T-helper 1 cell treated with Interleukin-12 subunit alpha and Interleukin-12 subunit beta and Interleukin-4 antibody, amounts not matched to agents 30 μg/mL and 1 μg/mL, for 36 hours (primary cell): ENCODE data around the gene HIVEP3.
A peak's percentile ranks its signal among the peaks of the same experiment; 100 is the strongest.

Experiments
- H3K27ac Mint-ChIP-seq: one replicate; pipeline ENCODE4 v1.8.0; 2021; ENCODE audit warnings: mild to moderate bottlenecking, mixed read lengths
- H3K27me3 Mint-ChIP-seq: one replicate; pipeline ENCODE4 v1.8.0; 2021; ENCODE audit warnings: low read depth, mixed read lengths
- H3K36me3 Mint-ChIP-seq: one replicate; pipeline ENCODE4 v1.8.0; 2021; ENCODE audit warnings: low read depth, mixed read lengths
- H3K4me1 Mint-ChIP-seq: one replicate; pipeline ENCODE4 v1.8.0; 2021; ENCODE audit warnings: low read depth, mixed read lengths
- H3K4me3 Mint-ChIP-seq: one replicate; pipeline ENCODE4 v1.8.0; 2021; ENCODE audit warnings: mild to moderate bottlenecking, moderate library complexity, mixed read lengths
- H3K9me3 Mint-ChIP-seq: one replicate; pipeline ENCODE4 v1.8.0; 2021; ENCODE audit warnings: mixed read lengths

Gene HIVEP3

GRCh38 chr1:41648230-41648629, 270.5 kb downstream of the HIVEP3 start:
- Mint-ChIP-seq H3K9me3 (no peaks in the 10 kb centered on the region), H3K27me3 (no peaks in the 10 kb centered on the region), H3K27ac (peak overlapping the region; percentile 3), H3K4me3 (no peak overlapping the region), H3K4me1 (peaks cover 40% of the 10 kb centered on the region), H3K36me3 (peaks cover 26% of the 10 kb centered on the region)

DNA sequence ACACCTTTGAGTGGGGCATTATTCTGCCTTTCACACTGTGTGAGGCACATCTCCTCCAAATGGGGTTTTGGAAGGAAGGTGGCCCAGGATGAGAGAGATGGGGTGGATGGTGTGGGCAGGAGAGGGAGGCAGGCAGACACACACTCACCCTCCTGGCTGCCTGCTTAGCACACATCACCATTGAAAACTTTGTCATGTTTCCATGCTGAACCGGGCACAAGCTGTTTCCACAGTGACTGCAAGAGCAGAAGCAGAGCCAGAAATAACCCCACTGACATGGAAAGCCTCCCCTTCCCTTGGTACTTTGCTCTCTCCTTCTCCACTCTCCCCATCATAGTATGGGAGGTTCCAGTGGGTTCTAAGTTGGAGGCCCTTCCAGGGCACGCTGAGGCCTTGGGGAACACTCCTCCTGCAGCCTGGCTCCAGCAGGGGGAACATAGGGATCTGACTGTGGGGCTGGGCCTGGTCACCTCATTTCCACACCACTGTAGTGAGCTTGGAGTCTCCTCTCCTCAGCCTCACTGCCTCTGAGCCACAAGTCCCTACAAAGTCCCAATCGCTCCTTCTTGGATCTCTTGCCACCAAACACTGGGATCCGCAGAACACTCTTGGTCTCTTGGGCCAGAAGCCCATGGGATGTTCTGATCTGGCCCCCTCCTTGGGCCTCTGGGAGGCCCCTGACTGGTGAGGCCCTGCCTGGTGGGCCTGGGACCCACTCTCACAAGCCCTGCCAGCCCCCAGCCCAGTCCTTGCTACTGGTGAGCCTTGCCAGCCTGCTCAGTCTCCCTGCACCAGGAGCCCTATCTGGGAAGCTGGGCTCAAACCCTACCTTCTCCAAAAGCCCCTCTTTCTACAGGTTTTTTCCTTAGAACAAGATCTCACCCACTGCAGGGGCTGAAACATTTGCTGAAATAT, 271.2 kb downstream of the HIVEP3 start:
- Mint-ChIP-seq H3K4me3 (no peak overlapping the region), H3K27me3 (no peaks in the 10 kb centered on the region), H3K27ac (peak overlapping the region; percentile 3), H3K4me1 (peaks cover 38% of the 10 kb centered on the region), H3K36me3 (peaks cover 25% of the 10 kb centered on the region), H3K9me3 (no peaks in the 10 kb centered on the region)

- no peak overlapping the region for H3K27ac Mint-ChIP-seq
- no peak overlapping the region for H3K4me3 Mint-ChIP-seq
- H3K36me3 Mint-ChIP-seq, result peaks cover 23% of the 10 kb centered on the region
These were observed 272.5 kb downstream of the HIVEP3 start for GRCh38 chr1:41646186-41646585.

DNA sequence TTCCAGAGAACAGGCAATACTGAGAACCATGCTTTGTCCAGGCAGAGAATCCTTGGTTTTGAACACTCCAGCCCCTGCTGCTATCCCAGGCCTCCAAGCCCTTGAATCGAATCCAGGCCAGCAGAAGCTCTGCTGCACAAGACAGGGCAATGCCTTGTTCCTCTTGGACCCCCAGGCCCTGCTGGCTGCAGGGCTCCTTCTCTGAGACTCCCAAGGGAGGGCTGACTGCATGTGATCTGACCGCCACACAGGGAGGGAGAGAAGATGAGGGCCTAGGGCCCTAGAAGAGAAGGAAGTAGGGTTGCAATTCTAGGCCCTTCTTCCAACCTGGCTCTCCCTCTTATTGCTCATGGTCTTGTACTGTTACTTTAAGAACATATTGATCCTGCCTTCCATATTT, 273.7 kb downstream of the HIVEP3 start:
- peaks cover 17% of the 10 kb centered on the region for H3K36me3 Mint-ChIP-seq
- H3K27me3 Mint-ChIP-seq, result no peaks in the 10 kb centered on the region
- no peak overlapping the region for H3K4me3 Mint-ChIP-seq
- H3K4me1 Mint-ChIP-seq, result peaks cover 21% of the 10 kb centered on the region
- H3K27ac Mint-ChIP-seq, result no peak overlapping the region
- H3K9me3 Mint-ChIP-seq, result no peaks in the 10 kb centered on the region

More at GRCh38 chr1:41646186-41646585, 272.5 kb downstream of the HIVEP3 start:
- Mint-ChIP-seq H3K4me1 (peaks cover 32% of the 10 kb centered on the region), H3K27me3 (no peaks in the 10 kb centered on the region), H3K9me3 (no peaks in the 10 kb centered on the region)

DNA sequence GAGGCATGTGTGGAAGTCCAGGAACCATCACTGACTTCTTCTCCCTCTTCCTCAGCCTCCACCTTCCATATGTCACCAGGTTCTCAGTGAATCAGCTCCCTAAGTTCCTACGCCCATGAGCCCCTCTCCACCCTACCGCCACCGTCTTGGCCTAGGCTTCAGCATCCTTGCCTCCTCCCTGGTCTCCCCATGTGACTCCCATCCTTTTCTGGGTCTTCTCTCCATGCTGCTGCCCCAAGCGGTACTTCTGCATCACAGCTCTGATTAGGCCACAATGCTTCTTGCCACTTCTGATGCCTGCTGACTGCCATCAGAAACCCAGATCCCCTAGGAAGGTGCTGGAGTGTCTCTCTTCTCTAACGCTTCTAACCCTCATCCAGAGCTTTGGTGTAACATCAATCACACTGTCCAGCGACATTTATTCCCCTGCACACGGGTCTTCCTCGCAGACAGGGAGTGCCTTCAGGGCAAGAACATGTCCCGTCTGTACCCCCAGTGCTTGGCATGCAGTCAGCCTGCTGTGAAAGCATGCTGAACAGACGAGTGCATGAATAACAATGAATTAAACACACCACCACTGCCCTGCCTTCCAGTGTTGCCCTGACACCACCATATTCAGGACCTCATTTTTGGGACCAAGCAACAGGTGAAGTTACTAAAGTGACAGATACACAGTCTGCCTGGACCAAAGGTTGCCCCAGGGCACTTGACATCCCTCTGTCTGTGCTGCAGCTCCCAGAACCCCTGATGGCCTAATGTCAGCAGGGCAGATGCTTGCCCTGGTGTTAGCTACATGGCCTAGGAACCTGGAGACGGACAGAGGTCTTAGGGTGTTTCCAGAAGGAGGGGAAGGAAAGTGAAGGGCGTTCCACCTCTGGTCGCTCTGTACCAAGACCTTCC, 275.6 kb downstream of the HIVEP3 start:
- peaks cover 15% of the 10 kb centered on the region for H3K36me3 Mint-ChIP-seq
- H3K4me1 Mint-ChIP-seq, result peaks cover 29% of the 10 kb centered on the region
- no peak overlapping the region for H3K4me3 Mint-ChIP-seq
- H3K27ac Mint-ChIP-seq, result no peak overlapping the region
- H3K9me3 Mint-ChIP-seq, result no peaks in the 10 kb centered on the region
- H3K27me3 Mint-ChIP-seq, result no peaks in the 10 kb centered on the region

DNA sequence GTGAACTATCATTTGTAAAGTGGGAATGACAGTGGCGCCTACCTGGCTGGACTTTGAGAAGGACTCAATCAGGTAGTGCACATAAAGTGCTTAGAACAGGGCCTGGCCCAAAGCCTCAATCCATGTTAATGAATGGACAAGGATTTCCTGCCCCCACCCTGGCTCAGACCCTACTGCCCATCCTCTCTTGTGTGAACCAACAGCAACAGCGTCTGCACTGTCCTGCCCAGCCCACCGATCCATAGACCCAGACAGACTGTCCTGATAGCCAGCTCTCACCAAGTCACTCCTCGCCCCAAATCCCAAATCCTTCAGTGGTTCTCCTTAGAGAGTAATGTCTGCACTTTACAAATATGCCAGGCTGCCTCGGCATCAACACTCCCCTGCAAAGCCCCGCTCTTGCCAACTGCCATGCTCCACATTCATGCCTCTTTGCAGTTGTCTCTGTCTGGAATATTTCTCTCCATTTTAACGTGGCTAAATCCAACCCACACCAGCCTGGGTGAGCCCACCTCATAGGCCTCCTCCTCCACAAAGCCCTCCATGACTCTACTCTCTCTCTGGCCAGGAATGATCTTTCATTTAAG, 276.7 kb downstream of the HIVEP3 start:
- H3K27ac Mint-ChIP-seq, result no peak overlapping the region
- H3K9me3 Mint-ChIP-seq, result no peaks in the 10 kb centered on the region
- H3K27me3 Mint-ChIP-seq, result no peaks in the 10 kb centered on the region
- H3K4me3 Mint-ChIP-seq, result no peak overlapping the region
- peaks cover 21% of the 10 kb centered on the region for H3K36me3 Mint-ChIP-seq
- H3K4me1 Mint-ChIP-seq, result peaks cover 34% of the 10 kb centered on the region

DNA sequence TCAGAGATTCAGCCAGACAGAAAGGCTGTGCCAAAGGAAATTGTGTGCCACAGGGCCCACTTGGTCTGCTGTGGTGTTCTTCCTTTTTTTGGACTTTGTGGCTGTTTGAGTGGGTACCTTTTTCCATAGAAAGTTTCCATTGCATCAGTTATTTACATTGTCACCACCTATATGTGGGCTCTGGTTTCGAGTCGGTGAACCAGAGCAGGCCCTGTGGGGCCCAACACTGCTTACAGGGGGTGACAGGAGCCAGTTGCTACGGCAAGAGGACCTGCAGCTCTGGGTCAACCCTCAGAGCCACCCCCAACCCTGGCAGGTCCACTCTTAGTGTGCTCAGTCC, 277.3 kb downstream of the HIVEP3 start:
- Mint-ChIP-seq H3K9me3 (no peaks in the 10 kb centered on the region), H3K4me1 (peaks cover 37% of the 10 kb centered on the region), H3K36me3 (peaks cover 21% of the 10 kb centered on the region), H3K27ac (no peak overlapping the region), H3K27me3 (no peaks in the 10 kb centered on the region), H3K4me3 (no peak overlapping the region)

GRCh38 chr1:41640756-41641474, 277.8 kb downstream of the HIVEP3 start:
- Mint-ChIP-seq H3K27ac (peak overlapping the region; percentile 41), H3K4me3 (no peak overlapping the region), H3K4me1 (peaks cover 35% of the 10 kb centered on the region), H3K9me3 (no peaks in the 10 kb centered on the region), H3K27me3 (no peaks in the 10 kb centered on the region), H3K36me3 (peaks cover 19% of the 10 kb centered on the region)

DNA sequence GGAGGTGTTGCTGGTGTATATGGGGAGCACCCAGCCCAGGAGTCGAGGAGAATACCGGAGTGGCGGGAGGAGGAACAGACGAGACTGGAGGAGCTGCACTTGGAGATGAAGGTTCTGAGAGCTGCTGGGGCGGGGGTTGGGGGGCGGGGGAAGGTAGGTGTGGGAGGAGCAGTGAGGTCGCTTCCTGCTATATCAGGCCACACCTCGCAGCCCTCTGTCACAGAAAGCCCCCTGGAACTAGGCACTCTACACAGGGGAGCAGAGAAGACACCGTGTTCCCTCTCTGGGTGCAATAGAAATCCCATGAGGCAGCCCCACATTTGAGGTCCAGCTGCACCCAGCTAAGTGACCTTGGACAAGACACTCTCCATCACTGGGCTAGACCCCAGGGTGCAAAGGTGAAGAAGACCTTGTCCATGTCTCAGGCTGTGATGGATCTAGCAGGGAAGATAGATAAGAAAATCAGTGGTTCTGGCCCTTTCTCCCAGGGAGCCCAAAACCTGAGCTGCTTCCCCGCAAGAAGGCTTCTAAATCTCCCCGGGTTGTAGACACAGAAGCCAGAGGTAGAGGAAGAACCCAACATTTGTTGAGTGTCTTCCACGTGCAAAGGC, 278.5 kb downstream of the HIVEP3 start:
- no peaks in the 10 kb centered on the region for H3K9me3 Mint-ChIP-seq
- H3K36me3 Mint-ChIP-seq, result peaks cover 17% of the 10 kb centered on the region
- H3K4me1 Mint-ChIP-seq, result peaks cover 38% of the 10 kb centered on the region
- H3K27me3 Mint-ChIP-seq, result no peaks in the 10 kb centered on the region
- H3K27ac Mint-ChIP-seq, result peak overlapping the region; percentile 81
- peak overlapping the region; percentile 11 for H3K4me3 Mint-ChIP-seq

DNA sequence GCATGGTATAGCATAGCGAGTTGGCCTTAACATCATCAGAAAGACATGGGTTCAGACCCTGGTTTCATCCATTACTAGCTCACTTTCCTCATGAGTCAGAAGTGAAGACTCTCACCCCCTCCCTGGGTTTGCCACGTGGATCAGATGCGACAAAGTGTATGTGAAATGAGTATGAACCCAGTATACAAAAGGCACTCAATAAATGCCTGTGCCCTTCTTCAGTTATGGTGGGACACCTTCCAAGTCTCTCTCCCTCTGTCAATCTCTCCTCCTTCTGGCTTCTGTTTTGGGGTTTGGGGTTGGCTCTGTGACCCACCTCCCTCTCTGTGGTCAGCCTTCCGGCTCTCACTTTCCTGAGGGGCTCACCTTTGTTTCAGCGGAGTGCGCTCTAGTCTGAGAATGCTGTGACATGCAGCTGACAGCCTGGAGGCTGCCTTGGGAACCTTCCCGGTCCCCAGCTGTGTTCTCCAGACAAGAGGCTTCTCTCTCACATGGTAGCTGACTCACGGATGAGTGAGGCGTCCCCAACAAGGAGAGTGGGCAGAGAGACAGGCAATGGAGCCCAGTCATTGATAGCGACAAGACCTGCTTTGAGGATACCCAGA, 279.3 kb downstream of the HIVEP3 start:
- peaks cover 39% of the 10 kb centered on the region for H3K4me1 Mint-ChIP-seq
- peak overlapping the region; percentile 81 for H3K27ac Mint-ChIP-seq
- no peaks in the 10 kb centered on the region for H3K9me3 Mint-ChIP-seq
- peak overlapping the region; percentile 16 for H3K4me3 Mint-ChIP-seq
- no peaks in the 10 kb centered on the region for H3K27me3 Mint-ChIP-seq
- H3K36me3 Mint-ChIP-seq, result peaks cover 17% of the 10 kb centered on the region

GRCh38 chr1:41638086-41639024, 280.4 kb downstream of the HIVEP3 start:
- peak overlapping the region; percentile 16 for H3K4me3 Mint-ChIP-seq
- peak overlapping the region; percentile 46 for H3K27ac Mint-ChIP-seq
- peaks cover 20% of the 10 kb centered on the region for H3K36me3 Mint-ChIP-seq
- no peaks in the 10 kb centered on the region for H3K9me3 Mint-ChIP-seq
- no peaks in the 10 kb centered on the region for H3K27me3 Mint-ChIP-seq
- H3K4me1 Mint-ChIP-seq, result peaks cover 49% of the 10 kb centered on the region

DNA sequence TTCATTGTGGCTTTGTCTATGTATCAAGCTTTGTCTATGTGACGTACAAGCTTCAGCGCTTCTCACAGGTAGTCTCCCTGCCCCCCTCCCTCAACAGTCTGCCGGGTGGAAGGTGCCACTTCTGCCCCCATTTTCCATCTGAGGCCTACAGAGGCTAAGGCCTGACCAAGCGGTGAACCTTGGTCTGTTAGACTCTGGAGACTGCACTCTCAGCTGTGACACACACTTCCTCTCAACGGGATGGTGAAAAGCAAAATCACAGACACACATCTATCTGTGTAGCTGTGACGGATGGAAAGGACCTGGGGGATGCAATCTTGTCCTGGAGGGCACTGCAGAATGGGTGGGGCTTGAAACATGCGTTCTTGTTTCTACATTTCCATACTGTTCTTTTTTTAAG, 281.4 kb downstream of the HIVEP3 start:
- Mint-ChIP-seq H3K4me1 (peaks cover 53% of the 10 kb centered on the region), H3K9me3 (no peaks in the 10 kb centered on the region), H3K27ac (peak overlapping the region; percentile 46), H3K36me3 (peaks cover 23% of the 10 kb centered on the region), H3K4me3 (peak overlapping the region; percentile 15), H3K27me3 (no peaks in the 10 kb centered on the region)
